Panc1 (cell line): Measurements from ENCODE around the gene PJA2. TPM values are rescaled to one million over a fixed set of nuclear protein-coding genes. Genes with fewer than 3 reads are reported as not detected.

Source experiments
- ATAC-seq: fragments of 200-7000 bp; cut with Tn5 transposase; 2 replicates; pipeline ENCODE4 v1.9.1; 2020; ENCODE audit warnings: mild to moderate bottlenecking, moderate library complexity
- BruUV-seq: library from RNA; stranded (reverse); fragments of 400-500 nt; replicated peaks from 2 replicates; lab custom pipeline; 2021; lab: Mats Ljungman, UMichigan
- CTCF ChIA-PET: fragments of 300-600 bp; sonication (Branson Sonifier 250); formaldehyde crosslinking; loops from one replicate; lab custom pipeline; 2022; ENCODE audit warnings: antibody characterized with exemption; lab: Charles Lee
- POLR2A ChIA-PET: fragments of 300-600 bp; sonication (Branson Sonifier 250); formaldehyde crosslinking; loops from one replicate; lab custom pipeline; 2022; ENCODE audit warnings: antibody characterized with exemption; lab: Charles Lee
- DNase-seq: peaks from one replicate; pipeline ENCODE4 v3.0.0-alpha.2; 2010; ENCODE audit warnings: low read depth, low spot score
- H3K27ac ChIP-seq: 2 replicates; pipeline ENCODE4 v1.5.1; 2011; ENCODE audit warnings: mild to moderate bottlenecking, low read length, inconsistent platforms
- H3K27me3 ChIP-seq: fragments of 200-500 bp; sonication (Bioruptor generic); 2 replicates; pipeline ENCODE4 v1.6.0; 2014; ENCODE audit warnings: low read length, inconsistent platforms; ENCODE audit not compliant: control insufficient read depth, insufficient read depth
- H3K36me3 ChIP-seq: fragments of 200-500 bp; sonication (Bioruptor generic); 2 replicates; pipeline ENCODE4 v1.5.1; 2014; ENCODE audit warnings: inconsistent platforms, mild to moderate bottlenecking, low read length, moderate library complexity; ENCODE audit not compliant: control insufficient read depth, insufficient read depth
- H3K4me1 ChIP-seq: 2 replicates; pipeline ENCODE4 v1.5.1; 2011; ENCODE audit warnings: inconsistent platforms, mild to moderate bottlenecking, low read length, moderate library complexity; ENCODE audit not compliant: control insufficient read depth, insufficient read depth
- H3K4me3 ChIP-seq, 2 experiments: 2 replicates each; pipeline ENCODE4 v1.5.1; 2011 to 2012; ENCODE audit warnings: low read depth in 2 of 2, low read length in 2 of 2, mild to moderate bottlenecking in 2 of 2, inconsistent platforms in 1 of 2, moderate library complexity in 1 of 2
- H3K9me3 ChIP-seq: fragments of 200-500 bp; sonication (Bioruptor generic); 2 replicates; pipeline ENCODE4 v1.5.1; 2014; ENCODE audit warnings: low read depth, mild to moderate bottlenecking, inconsistent platforms, low read length, moderate library complexity; ENCODE audit not compliant: control insufficient read depth, insufficient read depth
- CTCF ChIP-seq: fragments of 450-650 bp; IDR thresholded peaks from 2 replicates; pipeline ENCODE4 v1.5.1; 2017; ENCODE audit warnings: mild to moderate bottlenecking
- POLR2AphosphoS5 ChIP-seq: IDR thresholded peaks from 2 replicates; pipeline ENCODE4 v1.6.1; 2012; ENCODE audit warnings: mild to moderate bottlenecking, low read depth, low read length, moderate library complexity
- SIN3A ChIP-seq: IDR thresholded peaks from 2 replicates; pipeline ENCODE4 v1.6.1; 2012; ENCODE audit warnings: low read depth, mild to moderate bottlenecking, low read length, moderate library complexity, borderline replicate concordance; ENCODE audit not compliant: insufficient read depth
- TCF7L2 ChIP-seq: IDR thresholded peaks from 2 replicates; pipeline ENCODE4 v1.6.1; 2011; ENCODE audit warnings: mild to moderate bottlenecking, low read depth, low read length, inconsistent platforms
- in situ Hi-C: cut with HindIII; loops from 2 replicates; pipeline ENCODE4 v1.10.0; 2016; ENCODE audit warnings: low sequenced_read_pairs, low pct_unique_long_range_greater_than_20kb
- intact Hi-C: fragments of 100-400 bp; cut with micrococcal nuclease; formaldehyde crosslinking; loops from one replicate; pipeline ENCODE4 v1.10.0; 2022; ENCODE audit not compliant: unreplicated experiment
- total RNA-seq: library from RNA; stranded (reverse); gene quantifications from one replicate; pipeline ENCODE4 v1.2.1, GENCODE V29; 2021; ENCODE audit not compliant: unreplicated experiment
- TF ChIP-seq, protein P1 (sequence below), 2 experiments: IDR thresholded peaks; 2 replicates each; pipeline ENCODE4 v1.6.1; 2011 to 2012; ENCODE audit warnings: low read depth in 2 of 2, control low read depth in 1 of 2, low read length in 1 of 2, mild to moderate bottlenecking in 1 of 2, moderate library complexity in 1 of 2; ENCODE audit not compliant: insufficient read depth in 1 of 2

Gene PJA2
- total RNA-seq, 1 experiment from 2014 or later, result 33.6 TPM

DNA sequence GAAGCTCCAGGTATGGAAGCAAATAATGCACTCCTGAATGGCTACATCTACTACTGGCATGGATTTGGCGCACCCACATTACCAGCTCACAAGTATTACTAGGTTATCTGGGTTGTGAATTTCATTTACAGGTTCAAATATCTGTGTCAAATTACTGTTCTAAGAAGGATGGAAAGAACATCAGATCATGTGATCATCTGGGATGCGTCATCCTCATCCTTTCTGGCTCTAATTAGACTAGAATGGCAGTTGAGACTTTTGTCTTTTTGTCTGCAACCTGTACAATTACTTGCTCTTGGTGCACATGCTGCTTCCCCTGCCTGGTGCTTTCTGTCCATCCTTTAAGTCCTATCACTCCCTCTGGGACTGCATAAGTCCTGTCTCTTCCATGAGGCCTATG, 64.1 kb downstream of the PJA2 start:
- TF ChIP-seq TCF7L2 (no peak), SIN3A (no peak), CTCF (no peak), POLR2AphosphoS5 (no peak)
- TF ChIP-seq, protein P1, sequence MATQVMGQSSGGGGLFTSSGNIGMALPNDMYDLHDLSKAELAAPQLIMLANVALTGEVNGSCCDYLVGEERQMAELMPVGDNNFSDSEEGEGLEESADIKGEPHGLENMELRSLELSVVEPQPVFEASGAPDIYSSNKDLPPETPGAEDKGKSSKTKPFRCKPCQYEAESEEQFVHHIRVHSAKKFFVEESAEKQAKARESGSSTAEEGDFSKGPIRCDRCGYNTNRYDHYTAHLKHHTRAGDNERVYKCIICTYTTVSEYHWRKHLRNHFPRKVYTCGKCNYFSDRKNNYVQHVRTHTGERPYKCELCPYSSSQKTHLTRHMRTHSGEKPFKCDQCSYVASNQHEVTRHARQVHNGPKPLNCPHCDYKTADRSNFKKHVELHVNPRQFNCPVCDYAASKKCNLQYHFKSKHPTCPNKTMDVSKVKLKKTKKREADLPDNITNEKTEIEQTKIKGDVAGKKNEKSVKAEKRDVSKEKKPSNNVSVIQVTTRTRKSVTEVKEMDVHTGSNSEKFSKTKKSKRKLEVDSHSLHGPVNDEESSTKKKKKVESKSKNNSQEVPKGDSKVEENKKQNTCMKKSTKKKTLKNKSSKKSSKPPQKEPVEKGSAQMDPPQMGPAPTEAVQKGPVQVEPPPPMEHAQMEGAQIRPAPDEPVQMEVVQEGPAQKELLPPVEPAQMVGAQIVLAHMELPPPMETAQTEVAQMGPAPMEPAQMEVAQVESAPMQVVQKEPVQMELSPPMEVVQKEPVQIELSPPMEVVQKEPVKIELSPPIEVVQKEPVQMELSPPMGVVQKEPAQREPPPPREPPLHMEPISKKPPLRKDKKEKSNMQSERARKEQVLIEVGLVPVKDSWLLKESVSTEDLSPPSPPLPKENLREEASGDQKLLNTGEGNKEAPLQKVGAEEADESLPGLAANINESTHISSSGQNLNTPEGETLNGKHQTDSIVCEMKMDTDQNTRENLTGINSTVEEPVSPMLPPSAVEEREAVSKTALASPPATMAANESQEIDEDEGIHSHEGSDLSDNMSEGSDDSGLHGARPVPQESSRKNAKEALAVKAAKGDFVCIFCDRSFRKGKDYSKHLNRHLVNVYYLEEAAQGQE (IDR thresholded peaks at IDR 0.05; ENCODE audit: insufficient read depth in 1 of 2, low read depth in 2 of 2, low read length in 1 of 2), result no peak
- BruUV-seq, result no TSS peak
- Histone ChIP-seq H3K4me3 (no peak overlapping the region), H3K36me3 (peaks cover 5% of the 10 kb centered on the region; the same call in 1 of the 2 replicates), H3K27ac (no peak overlapping the region), H3K4me1 (no peaks in the 10 kb centered on the region), H3K27me3 (no peaks in the 10 kb centered on the region), H3K9me3 (no peaks in the 10 kb centered on the region)
- in situ Hi-C loops, result no loop called here
- POLR2A ChIA-PET, result interaction anchor here (0.6 kb wide), 1 partner anchor 174 kb away, joined by 4 read pairs; no protein-coding TSS in a partner anchor
- CTCF ChIA-PET, result no interaction called here
- intact Hi-C loops, result no loop called here
- no peak for DNase-seq
- no peak for ATAC-seq

GRCh38 chr5:109340351-109340750, 69.4 kb downstream of the PJA2 start:
- ATAC-seq (no peak), DNase-seq (no peak)
- ChIA-PET POLR2A (no interaction called here), CTCF (no interaction called here)
- H3K4me3 ChIP-seq, result no peak overlapping the region
- no peaks in the 10 kb centered on the region for H3K4me1 ChIP-seq
- H3K36me3 ChIP-seq, result peaks cover 5% of the 10 kb centered on the region; the same call in 1 of the 2 replicates
- no peaks in the 10 kb centered on the region for H3K9me3 ChIP-seq
- H3K27ac ChIP-seq, result no peak overlapping the region
- no TSS peak for BruUV-seq
- intact Hi-C loops (no loop called here), in situ Hi-C loops (no loop called here)
- H3K27me3 ChIP-seq, result no peaks in the 10 kb centered on the region
- no peak for TF ChIP-seq TCF7L2
- TF ChIP-seq CTCF, result no peak
- TF ChIP-seq SIN3A, result no peak
- TF ChIP-seq, protein P1 (IDR thresholded peaks at IDR 0.05; ENCODE audit: insufficient read depth in 1 of 2, low read depth in 2 of 2, low read length in 1 of 2), result no peak
- no peak for TF ChIP-seq POLR2AphosphoS5
